Glomerular visceral epithelial cell (primary cell): ENCODE data around the gene BRD9.
"Not testable (repeated sequence)": the region's sequence is repeated elsewhere in the genome, so short reads cannot be mapped to it uniquely, and the experiment has no call there.

Experiments
- DNase-seq: peaks from one replicate; pipeline ENCODE4 v3.0.0-alpha.2; 2016; ENCODE audit errors: extremely low spot score

The BRD9 gene

GRCh38 chr5:922436-923280 is 30.1 kb upstream of the BRD9 start:
- no peak for DNase-seq

- no peak for DNase-seq
These were observed 29.1 kb upstream of the BRD9 start for GRCh38 chr5:921456-922435.

GRCh38 chr5:920321-920720 is 27.7 kb upstream of the BRD9 start:
- no peak for DNase-seq

DNA sequence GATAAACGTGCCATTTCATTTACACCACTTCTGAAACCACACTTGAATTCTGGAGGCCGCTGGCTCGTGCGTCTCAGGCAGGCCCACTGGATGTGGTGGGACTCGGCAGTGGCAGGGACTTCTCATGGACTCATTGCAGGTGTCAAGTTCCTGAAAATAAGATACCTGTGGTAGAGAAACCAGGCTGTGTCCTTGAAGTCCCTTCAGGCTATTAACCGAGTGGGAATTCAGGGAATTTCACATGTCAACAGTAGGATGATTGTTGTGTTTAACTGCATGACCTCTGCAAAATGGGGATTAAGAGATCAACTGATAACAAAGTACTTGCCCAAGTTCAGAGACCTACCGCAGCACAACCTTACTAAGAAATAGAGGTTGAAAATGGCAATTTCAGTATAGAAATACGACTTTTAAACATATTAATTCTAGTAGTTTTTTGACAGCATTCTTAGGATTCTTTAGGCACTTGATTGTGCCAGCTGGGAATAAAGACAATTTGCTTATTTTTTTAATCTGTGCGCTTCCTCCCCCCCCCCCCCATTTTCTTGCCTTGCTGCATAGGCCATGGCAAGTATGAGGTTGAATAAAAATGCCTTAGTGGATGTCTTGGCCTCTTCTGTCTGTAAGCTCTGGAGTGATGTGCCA is 26.9 kb upstream of the BRD9 start:
- no peak for DNase-seq

DNA sequence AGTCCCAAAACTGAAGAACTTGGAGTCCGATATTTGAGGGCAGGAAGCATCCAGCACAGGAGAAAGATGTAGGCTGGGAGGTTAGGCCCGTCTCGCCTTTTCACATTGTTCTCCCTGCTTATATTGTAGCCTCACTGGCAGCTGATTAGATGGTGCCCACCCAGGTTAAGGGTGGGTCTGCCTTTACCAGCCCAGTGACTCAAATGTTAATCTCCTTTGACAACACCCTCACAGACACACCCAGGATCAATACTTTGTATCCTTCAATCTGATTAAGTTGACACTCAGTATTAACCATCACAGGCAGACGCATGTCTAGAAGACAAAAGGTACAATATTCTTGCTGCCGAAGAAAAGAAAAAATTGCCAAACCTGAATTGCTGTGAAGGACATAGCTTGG is 26.1 kb upstream of the BRD9 start:
- DNase-seq = not testable (repeated sequence)

- no peak for DNase-seq
These were observed 24.1 kb upstream of the BRD9 start for GRCh38 chr5:916441-917293.

DNA sequence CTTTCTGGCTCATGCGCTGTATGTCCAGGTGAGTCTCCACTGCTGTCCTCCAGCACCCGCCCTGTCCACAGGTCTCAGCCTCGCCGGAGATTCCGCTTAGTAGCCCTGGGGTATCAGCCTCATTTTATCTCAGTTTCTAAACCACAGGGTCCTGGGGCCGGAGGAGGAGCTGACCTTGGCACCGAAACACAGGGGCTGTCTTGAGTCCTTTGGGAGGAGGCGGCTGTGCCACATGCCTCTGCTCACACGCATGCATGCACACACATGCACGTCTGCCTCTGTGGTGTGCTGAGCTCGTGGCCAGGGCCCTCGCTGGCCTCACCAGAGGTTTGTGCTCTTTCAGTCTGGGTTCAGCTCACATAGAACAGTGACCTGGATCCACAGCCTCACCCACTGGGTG is 23.3 kb upstream of the BRD9 start:
- no peak for DNase-seq

GRCh38 chr5:915346-915745 is 22.7 kb upstream of the BRD9 start:
- not testable (repeated sequence) for DNase-seq

DNA sequence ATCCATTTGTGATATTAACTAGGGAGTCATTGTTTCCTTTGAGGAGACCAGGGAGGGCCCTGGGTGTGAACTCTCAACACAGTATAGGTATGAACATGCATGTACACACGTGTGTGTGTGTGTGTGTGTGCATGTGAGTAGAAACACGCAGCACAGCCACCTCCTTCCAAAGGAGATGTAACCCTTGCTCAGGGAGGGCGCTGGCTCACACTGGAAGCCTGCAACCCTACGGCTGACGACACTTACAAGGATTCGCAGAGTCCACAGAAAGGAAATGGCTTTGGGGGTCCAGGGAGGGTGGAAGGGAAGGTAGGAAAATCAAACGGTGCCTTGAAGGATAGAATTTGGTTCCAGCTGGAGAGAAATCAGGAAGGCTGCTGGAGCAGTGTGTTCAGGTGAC is 22.0 kb upstream of the BRD9 start:
- DNase-seq = no peak

DNA sequence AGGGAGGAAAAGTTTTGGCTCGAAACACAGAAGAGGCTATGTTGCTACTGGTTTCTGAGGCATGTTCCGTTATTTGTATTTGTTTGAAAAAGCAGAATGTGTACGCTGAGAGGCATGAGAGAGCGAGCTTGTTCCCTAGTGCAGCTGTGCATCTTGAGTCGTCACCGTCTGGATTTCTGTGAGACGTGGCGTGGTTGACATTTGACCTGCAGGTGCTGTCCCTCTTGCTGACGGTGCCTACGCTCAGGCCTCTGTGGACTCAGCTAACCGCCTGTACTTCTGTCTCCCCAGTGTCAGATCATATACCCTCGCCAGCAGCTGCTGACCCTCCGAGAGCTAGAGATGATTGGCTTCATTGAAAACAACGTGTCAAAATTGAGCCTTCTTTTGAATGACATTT is 21.6 kb upstream of the BRD9 start:
- DNase-seq = no peak

DNA sequence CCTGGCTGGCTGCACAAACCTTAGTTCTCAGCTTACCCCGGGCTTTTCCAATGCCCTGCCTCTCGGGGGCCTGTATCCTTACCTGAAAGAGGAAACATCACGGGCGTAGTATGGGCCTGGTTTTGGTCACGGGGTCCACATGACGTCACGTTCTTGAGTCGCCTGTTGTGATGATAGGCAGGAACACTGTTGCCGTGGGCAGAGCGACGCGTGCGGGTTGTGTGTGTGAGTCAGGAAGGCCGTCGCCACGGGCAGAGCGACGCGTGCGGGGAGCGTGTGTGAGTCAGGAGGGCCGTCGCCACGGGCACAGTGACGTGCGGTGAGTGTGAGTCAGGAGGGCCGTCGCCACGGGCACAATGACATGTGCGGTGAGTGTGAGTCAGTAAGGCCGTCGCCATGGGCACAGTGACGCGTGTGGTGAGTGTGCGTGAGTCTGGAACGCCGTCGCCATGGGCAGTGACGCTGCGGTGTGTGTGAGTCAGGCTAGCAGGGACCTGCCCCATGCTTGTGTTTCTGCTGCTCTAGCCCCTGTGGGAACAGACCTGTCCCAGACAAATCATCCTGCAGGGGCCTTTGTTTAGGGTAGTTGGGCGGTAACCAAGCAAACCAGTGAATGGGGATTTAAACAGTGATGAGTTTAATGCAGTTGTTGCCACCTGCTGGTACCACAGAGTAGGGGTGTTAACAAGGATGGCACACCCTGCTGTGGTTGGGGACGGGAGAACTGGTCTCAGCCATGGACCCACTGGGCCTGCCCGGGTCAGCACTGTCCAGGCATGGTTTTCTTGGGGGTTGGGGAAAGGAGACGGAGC is 19.9 kb upstream of the BRD9 start:
- peak; percentile 98 for DNase-seq

- peak; percentile 90 for DNase-seq
These were observed 19.0 kb upstream of the BRD9 start for GRCh38 chr5:911601-912000.

DNA sequence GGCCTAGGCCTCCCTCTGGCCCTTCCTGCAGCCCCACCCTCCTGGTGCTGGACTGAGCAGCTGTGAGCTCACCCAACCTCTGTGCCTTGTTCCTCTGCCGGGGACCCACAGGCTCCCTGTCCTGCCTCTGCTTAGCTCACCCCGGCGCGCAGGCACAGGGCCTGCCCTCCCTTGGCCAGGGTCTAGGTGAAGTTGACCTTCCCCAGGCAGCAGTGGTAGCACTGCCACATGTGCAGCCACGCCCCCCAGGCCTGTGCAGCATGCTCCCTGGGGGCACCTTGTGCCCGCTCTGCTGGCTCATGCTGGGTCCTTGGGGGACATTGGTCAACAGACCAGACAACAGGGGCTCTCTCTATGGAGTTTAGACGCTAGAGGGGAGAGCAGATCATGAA is 18.2 kb upstream of the BRD9 start:
- DNase-seq = no peak

- no peak for DNase-seq
These were observed 17.6 kb upstream of the BRD9 start for GRCh38 chr5:909994-910768.

DNA sequence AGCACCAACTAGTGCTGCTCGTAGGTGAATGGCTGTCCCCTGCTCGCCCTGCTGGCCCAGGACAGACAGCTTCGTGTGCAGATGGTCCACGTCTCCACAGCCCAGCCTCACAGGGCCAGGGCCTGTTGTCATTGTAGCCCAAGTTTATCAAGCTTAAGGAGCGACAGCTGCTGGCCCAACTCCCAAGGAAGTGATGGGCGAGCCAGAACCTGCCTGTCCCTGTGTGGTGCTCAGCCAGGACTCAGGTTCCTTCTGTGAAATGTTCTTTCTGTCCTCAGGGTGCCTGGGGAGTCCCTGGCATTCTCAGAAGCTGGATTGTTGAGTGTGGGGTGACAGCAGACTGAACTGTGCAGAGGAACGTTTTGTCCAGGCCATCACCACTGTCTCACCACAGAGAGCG is 16.5 kb upstream of the BRD9 start:
- no peak for DNase-seq

DNA sequence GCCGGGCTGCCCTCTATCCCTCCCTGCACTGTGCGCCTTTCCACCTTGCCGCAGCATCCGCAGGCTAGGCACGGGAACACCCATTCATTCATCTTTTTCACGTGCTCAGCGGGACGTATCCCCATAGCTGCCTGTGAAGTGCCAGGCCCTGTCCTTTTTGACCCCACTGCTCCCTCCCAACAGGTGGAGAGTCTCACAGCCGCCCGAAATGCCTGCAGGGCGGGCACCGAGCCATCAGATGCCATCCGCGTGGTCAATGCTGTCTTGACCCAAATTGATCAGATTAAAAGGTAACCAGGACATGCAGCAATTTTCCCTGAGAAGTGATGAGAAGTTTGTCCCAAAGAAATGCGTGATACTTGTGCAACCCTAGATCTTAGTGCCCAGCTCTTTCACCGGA is 15.6 kb upstream of the BRD9 start:
- DNase-seq = no peak

DNA sequence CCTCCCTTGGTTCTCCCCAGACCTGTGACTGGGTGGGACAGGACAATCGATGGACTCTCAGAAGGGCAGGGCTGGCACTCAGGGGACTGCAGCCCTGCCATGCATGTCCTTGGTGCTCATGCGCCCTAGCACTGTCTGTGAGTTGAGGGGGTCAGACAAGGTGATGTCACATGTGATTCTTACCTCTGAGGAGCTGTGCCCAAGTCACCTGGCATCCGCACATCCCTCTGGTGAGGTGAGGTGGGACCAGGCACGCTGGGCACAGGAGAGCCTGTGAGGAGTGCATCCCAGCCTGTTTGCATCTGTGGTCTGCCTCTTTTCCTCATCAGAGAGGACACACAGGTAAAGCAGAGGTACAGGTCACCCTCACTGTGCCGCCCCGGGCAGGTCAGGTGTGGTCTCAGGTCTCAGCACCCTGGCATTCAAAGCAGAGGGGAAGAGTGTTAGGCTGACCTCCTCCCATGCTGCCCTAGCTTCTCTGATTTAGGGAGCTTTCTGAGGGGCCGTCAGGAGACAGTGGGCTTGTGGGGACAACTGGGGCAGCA is 14.8 kb upstream of the BRD9 start:
- no peak for DNase-seq

GRCh38 chr5:905139-905642 is 12.6 kb upstream of the BRD9 start:
- no peak for DNase-seq

- DNase-seq = no peak
These were observed 11.1 kb upstream of the BRD9 start for GRCh38 chr5:903756-904096.
